Esophagus muscularis mucosa (tissue), 3 donors: ENCODE data around the gene SPATA25.

Experiments
- POLR2A ChIP-seq: fragments of 450-650 bp; IDR thresholded peaks from one replicate; pipeline ENCODE4 v1.6.1; 2017; ENCODE audit warnings: antibody characterized with exemption, moderate library complexity, mild to moderate bottlenecking, low read depth
- TF ChIP-seq, protein P1 (sequence below), 3 experiments: fragments of 200-600 bp in 2 of 3; fragments of 450-650 bp in 1 of 3; sonication (generic) in 2 of 3; IDR thresholded peaks; one replicate each; pipeline ENCODE4 v1.5.1; 2017 to 2019; ENCODE audit warnings: antibody characterized with exemption in 3 of 3, mild to moderate bottlenecking in 2 of 3, moderate library complexity in 1 of 3

DNA sequence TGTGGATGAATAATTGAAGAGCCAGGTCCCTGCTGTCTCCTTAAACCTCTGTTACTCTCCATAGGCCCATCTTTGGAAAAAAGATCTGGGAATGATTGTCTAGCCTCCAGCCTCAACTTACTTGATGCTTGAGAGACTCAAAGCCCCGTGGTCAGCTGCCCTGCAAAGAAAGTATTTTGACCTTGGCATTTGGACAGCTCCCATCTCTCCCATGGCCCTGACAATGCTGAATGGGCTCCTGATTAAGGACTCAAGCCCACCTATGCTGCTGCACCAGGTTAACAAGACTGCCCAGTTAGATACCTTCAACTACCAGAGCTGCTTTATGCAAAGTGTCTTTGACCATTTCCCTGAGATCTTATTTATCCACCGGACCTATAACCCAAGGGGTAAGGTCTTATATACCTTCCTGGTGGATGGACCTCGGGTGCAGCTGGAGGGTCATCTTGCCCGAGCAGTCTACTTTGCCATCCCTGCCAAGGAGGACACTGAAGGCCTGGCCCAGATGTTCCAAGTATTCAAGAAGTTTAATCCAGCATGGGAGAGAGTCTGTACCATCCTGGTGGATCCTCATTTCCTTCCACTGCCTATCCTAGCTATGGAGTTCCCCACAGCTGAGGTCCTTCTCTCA is 4.8 kb downstream of the SPATA25 start:
- TF ChIP-seq, protein P1, sequence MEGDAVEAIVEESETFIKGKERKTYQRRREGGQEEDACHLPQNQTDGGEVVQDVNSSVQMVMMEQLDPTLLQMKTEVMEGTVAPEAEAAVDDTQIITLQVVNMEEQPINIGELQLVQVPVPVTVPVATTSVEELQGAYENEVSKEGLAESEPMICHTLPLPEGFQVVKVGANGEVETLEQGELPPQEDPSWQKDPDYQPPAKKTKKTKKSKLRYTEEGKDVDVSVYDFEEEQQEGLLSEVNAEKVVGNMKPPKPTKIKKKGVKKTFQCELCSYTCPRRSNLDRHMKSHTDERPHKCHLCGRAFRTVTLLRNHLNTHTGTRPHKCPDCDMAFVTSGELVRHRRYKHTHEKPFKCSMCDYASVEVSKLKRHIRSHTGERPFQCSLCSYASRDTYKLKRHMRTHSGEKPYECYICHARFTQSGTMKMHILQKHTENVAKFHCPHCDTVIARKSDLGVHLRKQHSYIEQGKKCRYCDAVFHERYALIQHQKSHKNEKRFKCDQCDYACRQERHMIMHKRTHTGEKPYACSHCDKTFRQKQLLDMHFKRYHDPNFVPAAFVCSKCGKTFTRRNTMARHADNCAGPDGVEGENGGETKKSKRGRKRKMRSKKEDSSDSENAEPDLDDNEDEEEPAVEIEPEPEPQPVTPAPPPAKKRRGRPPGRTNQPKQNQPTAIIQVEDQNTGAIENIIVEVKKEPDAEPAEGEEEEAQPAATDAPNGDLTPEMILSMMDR (IDR thresholded peaks at IDR 0.05), result no peak
- TF ChIP-seq POLR2A, result no peak
